ENCODE measurements around the gene SHE.

- TF ChIP-seq POLR2A (IDR thresholded peaks at IDR 0.05; ENCODE audit: borderline replicate concordance, extremely low read depth, insufficient read depth, insufficient read length) (no peak), SIN3A (IDR thresholded peaks at IDR 0.05; ENCODE audit: low read depth) (no peak), RAD21 (IDR thresholded peaks at IDR 0.05; ENCODE audit: low read depth) (no peak), CTCF (IDR thresholded peaks at IDR 0.05 in 2 of 3, conservative IDR thresholded peaks at IDR 0.05 in 1 of 3; ENCODE audit: borderline replicate concordance in 1 of 3, insufficient read depth in 1 of 3, low read depth in 2 of 3, low read length in 2 of 3) (no peak), POLR2AphosphoS5 (IDR thresholded peaks at IDR 0.05; ENCODE audit: low read depth, low read length) (no peak), EZH2 (IDR thresholded peaks at IDR 0.05) (no peak), EZH2phosphoT487 (IDR thresholded peaks at IDR 0.05; ENCODE audit: borderline replicate concordance) (no peak), ATF3 (IDR thresholded peaks at IDR 0.05) (no peak), JUND (IDR thresholded peaks at IDR 0.05) (no peak), YY1 (IDR thresholded peaks at IDR 0.05; ENCODE audit: extremely low read depth, insufficient replicate concordance, low read depth, low read length) (no peak), TCF7L2 (IDR thresholded peaks at IDR 0.05; ENCODE audit: borderline replicate concordance, extremely low read depth, insufficient read depth, insufficient read length) (no peak), SP1 (IDR thresholded peaks at IDR 0.05; ENCODE audit: low read depth) (no peak)
- TF ChIP-seq, protein P1, sequence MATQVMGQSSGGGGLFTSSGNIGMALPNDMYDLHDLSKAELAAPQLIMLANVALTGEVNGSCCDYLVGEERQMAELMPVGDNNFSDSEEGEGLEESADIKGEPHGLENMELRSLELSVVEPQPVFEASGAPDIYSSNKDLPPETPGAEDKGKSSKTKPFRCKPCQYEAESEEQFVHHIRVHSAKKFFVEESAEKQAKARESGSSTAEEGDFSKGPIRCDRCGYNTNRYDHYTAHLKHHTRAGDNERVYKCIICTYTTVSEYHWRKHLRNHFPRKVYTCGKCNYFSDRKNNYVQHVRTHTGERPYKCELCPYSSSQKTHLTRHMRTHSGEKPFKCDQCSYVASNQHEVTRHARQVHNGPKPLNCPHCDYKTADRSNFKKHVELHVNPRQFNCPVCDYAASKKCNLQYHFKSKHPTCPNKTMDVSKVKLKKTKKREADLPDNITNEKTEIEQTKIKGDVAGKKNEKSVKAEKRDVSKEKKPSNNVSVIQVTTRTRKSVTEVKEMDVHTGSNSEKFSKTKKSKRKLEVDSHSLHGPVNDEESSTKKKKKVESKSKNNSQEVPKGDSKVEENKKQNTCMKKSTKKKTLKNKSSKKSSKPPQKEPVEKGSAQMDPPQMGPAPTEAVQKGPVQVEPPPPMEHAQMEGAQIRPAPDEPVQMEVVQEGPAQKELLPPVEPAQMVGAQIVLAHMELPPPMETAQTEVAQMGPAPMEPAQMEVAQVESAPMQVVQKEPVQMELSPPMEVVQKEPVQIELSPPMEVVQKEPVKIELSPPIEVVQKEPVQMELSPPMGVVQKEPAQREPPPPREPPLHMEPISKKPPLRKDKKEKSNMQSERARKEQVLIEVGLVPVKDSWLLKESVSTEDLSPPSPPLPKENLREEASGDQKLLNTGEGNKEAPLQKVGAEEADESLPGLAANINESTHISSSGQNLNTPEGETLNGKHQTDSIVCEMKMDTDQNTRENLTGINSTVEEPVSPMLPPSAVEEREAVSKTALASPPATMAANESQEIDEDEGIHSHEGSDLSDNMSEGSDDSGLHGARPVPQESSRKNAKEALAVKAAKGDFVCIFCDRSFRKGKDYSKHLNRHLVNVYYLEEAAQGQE (IDR thresholded peaks at IDR 0.05; ENCODE audit: low read depth), result no peak
Measured at GRCh38 chr1:154536570-154536969, 34.4 kb upstream of the SHE start.
